GM18498 (cell line): Measurements from ENCODE around the gene PRKAG2.

Experiments used
- ATAC-seq: cut with Tn5 transposase; IDR thresholded peaks from one replicate; pipeline ENCODE4 v1.9.1; 2021; ENCODE audit warnings: mild to moderate bottlenecking, moderate library complexity; ENCODE audit not compliant: unreplicated experiment

The PRKAG2 gene

GRCh38 chr7:151900986-151901621 is 24.2 kb upstream of the PRKAG2 start:
- ATAC-seq, result no peak

GRCh38 chr7:151900591-151900985 is 23.7 kb upstream of the PRKAG2 start:
- ATAC-seq, result no peak

- ATAC-seq, result no peak
Observed at GRCh38 chr7:151899513-151900360, 22.8 kb upstream of the PRKAG2 start.

GRCh38 chr7:151897951-151898686 is 21.2 kb upstream of the PRKAG2 start:
- no peak for ATAC-seq

- ATAC-seq, result no peak
Observed at GRCh38 chr7:151897161-151897731, 20.3 kb upstream of the PRKAG2 start.

GRCh38 chr7:151896486-151896885 is 19.6 kb upstream of the PRKAG2 start:
- ATAC-seq, result no peak

GRCh38 chr7:151896086-151896485 is 19.2 kb upstream of the PRKAG2 start:
- ATAC-seq, result no peak

GRCh38 chr7:151895631-151896031 is 18.7 kb upstream of the PRKAG2 start:
- ATAC-seq, result no peak

- ATAC-seq, result no peak
Observed at GRCh38 chr7:151895008-151895630, 18.2 kb upstream of the PRKAG2 start.

- no peak for ATAC-seq
Observed at GRCh38 chr7:151894111-151895007, 17.4 kb upstream of the PRKAG2 start.

GRCh38 chr7:151893405-151893923 is 16.5 kb upstream of the PRKAG2 start:
- no peak for ATAC-seq

GRCh38 chr7:151891753-151892152 is 14.8 kb upstream of the PRKAG2 start:
- ATAC-seq, result no peak

- no peak for ATAC-seq
Observed at GRCh38 chr7:151891182-151891581, 14.3 kb upstream of the PRKAG2 start.

GRCh38 chr7:151890355-151891004 is 13.6 kb upstream of the PRKAG2 start:
- ATAC-seq, result no peak

- ATAC-seq, result no peak
Observed at GRCh38 chr7:151889406-151890354, 12.8 kb upstream of the PRKAG2 start.

GRCh38 chr7:151888079-151889067 is 11.5 kb upstream of the PRKAG2 start:
- ATAC-seq, result no peak

GRCh38 chr7:151886783-151887182 is 9.9 kb upstream of the PRKAG2 start:
- ATAC-seq, result no peak
